ENCODE data around the gene SLC40A1. TPM values are rescaled to one million over a fixed set of nuclear protein-coding genes. Genes with fewer than 3 reads are reported as not detected.

The SLC40A1 gene
- total and polyA plus RNA-seq, 2 of the 13 experiments (the other 11 are each of a cell fraction or from before 2014, with no cell fraction given): 10.6 to 24.9 TPM

- TF ChIP-seq ARID3A (IDR thresholded peaks at IDR 0.05; ENCODE audit: low read depth, low read length) (peak; percentile 91), MTA1 (CRISPR knock-in tag; IDR thresholded peaks at IDR 0.05; ENCODE audit: borderline replicate concordance) (no peak), NKX3-1 (CRISPR knock-in tag; IDR thresholded peaks at IDR 0.05) (0 out of 2 replicates have a peak, but pooled peaks have one; percentile 15), CEBPG (CRISPR knock-in tag; IDR thresholded peaks at IDR 0.05) (peak; percentile 70), ZNF749 (CRISPR knock-in tag; IDR thresholded peaks at IDR 0.05; ENCODE audit: borderline replicate concordance) (no peak), SKI (IDR thresholded peaks at IDR 0.05; ENCODE audit: partially characterized antibody) (no peak), THRA (CRISPR knock-in tag; IDR thresholded peaks at IDR 0.05; ENCODE audit: borderline replicate concordance) (0 out of 2 replicates have a peak, but pooled peaks have one; percentile 13), ZNF572 (CRISPR knock-in tag; IDR thresholded peaks at IDR 0.05) (no peak), ZNF737 (CRISPR knock-in tag; IDR thresholded peaks at IDR 0.05; ENCODE audit: borderline replicate concordance) (no peak), ATRX (CRISPR knock-in tag; IDR thresholded peaks at IDR 0.05; ENCODE audit: borderline replicate concordance) (no peak), LBX2 (CRISPR knock-in tag; IDR thresholded peaks at IDR 0.05; ENCODE audit: borderline replicate concordance) (no peak), ELF1 (CRISPR knock-in tag; IDR thresholded peaks at IDR 0.05) (no peak), PAXIP1 (CRISPR knock-in tag; conservative IDR thresholded peaks at IDR 0.05) (0 out of 2 replicates have a peak, but pooled peaks have one; percentile 2), GABPB1 (CRISPR knock-in tag; IDR thresholded peaks at IDR 0.05) (no peak), ZNF234 (CRISPR knock-in tag; conservative IDR thresholded peaks at IDR 0.05) (no peak), MIXL1 (CRISPR knock-in tag; IDR thresholded peaks at IDR 0.05) (no peak), SNAPC4 (CRISPR knock-in tag; IDR thresholded peaks at IDR 0.05) (no peak)
Observed at GRCh38 chr2:189521699-189522434, 58.7 kb downstream of the SLC40A1 start (continued).
